Lower lobe of right lung (tissue), 2 donors: ENCODE results near the gene ADAMTSL1. TPM values are rescaled to one million over a fixed set of nuclear protein-coding genes. Genes with fewer than 3 reads are reported as not detected.

Experiments used
- ATAC-seq, 2 donors: fragments of 200-7000 bp; cut with Tn5 transposase; one replicate each; pipeline ENCODE4 v1.9.1; 2020 to 2022; ENCODE audit warnings: mild to moderate bottlenecking in 2 of 2, moderate library complexity in 2 of 2
- DNase-seq: peaks from one replicate; pipeline ENCODE4 v3.0.0-alpha.2; 2020
- H3K27ac ChIP-seq: fragments of 200-600 bp; one replicate; pipeline ENCODE4 v1.8.0; 2022
- H3K27me3 ChIP-seq: fragments of 200-600 bp; one replicate; pipeline ENCODE4 v1.8.0; 2022; ENCODE audit warnings: low read depth
- H3K36me3 ChIP-seq: fragments of 200-600 bp; one replicate; pipeline ENCODE4 v1.8.0; 2022; ENCODE audit warnings: mild to moderate bottlenecking
- H3K4me1 ChIP-seq: fragments of 200-600 bp; one replicate; pipeline ENCODE4 v1.8.0; 2022
- H3K4me3 ChIP-seq: fragments of 200-600 bp; one replicate; pipeline ENCODE4 v1.8.0; 2022; ENCODE audit warnings: mild to moderate bottlenecking
- H3K9me3 ChIP-seq: fragments of 200-600 bp; one replicate; pipeline ENCODE4 v1.8.0; 2022
- intact Hi-C: fragments of 100-400 bp; cut with DNase I; formaldehyde crosslinking; loops from one replicate; pipeline ENCODE4 v1.11.0; 2022
- total RNA-seq: library from RNA; stranded (reverse); fragmentation: NEBNext Ultra II Directional; extraction: Animal tissue kit (Norgen Biotek cat#: 25700); gene quantifications from one replicate; pipeline ENCODE4 v1.2.1, GENCODE V29; 2021
- TF ChIP-seq, protein P1 (sequence below): fragments of 200-600 bp; IDR thresholded peaks from one replicate; pipeline ENCODE4 v1.8.0; 2022; ENCODE audit warnings: antibody characterized with exemption, mild to moderate bottlenecking
- donor health status: DM: no; HTN: yes; CAD: no; lungs with severe emphysema.

ADAMTSL1 gene
- total RNA-seq, 1 donor from 2014 or later: 3.7 TPM

DNA sequence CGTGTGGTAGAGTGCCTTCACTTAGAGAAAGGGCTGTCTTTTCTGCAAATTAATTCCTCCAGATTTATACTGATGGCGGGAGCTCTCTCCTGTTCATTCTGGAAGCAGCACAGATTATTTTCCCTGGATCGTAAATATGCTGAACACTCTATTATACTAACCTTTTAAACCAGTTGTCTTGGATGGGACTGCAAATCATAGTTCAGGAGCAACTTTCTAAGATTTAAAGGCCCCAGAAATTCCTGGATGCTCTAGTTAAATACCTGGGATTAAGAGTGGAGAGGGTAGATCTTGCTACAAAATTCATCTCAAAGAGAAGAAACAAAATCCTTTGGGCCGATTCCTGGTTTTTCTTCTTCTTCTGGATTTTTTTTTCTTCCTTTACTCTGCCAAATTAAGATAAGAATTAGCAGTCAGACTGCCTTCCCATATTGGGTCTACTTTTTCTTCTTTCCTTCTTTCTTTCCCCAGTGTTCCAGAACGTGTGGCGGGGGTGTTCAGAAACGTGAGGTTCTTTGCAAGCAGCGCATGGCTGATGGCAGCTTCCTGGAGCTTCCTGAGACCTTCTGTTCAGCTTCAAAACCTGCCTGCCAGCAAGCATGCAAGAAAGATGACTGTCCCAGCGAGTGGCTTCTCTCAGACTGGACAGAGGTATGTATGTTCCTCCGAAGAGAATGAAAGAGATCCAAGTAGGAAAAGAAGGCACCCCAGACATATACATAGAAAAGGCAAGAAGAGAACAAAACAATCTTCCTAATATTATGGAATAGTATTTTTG, 296.4 kb downstream of the ADAMTSL1 start:
- Histone ChIP-seq H3K4me1 (no peaks in the 10 kb centered on the region), H3K27me3 (no peaks in the 10 kb centered on the region), H3K9me3 (no peaks in the 10 kb centered on the region), H3K4me3 (no peak overlapping the region), H3K36me3 (no peaks in the 10 kb centered on the region), H3K27ac (no peak overlapping the region)
- intact Hi-C loops: no loop called here
- ATAC-seq: no peak
- TF ChIP-seq, protein P1, sequence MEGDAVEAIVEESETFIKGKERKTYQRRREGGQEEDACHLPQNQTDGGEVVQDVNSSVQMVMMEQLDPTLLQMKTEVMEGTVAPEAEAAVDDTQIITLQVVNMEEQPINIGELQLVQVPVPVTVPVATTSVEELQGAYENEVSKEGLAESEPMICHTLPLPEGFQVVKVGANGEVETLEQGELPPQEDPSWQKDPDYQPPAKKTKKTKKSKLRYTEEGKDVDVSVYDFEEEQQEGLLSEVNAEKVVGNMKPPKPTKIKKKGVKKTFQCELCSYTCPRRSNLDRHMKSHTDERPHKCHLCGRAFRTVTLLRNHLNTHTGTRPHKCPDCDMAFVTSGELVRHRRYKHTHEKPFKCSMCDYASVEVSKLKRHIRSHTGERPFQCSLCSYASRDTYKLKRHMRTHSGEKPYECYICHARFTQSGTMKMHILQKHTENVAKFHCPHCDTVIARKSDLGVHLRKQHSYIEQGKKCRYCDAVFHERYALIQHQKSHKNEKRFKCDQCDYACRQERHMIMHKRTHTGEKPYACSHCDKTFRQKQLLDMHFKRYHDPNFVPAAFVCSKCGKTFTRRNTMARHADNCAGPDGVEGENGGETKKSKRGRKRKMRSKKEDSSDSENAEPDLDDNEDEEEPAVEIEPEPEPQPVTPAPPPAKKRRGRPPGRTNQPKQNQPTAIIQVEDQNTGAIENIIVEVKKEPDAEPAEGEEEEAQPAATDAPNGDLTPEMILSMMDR: no peak
- no peak for DNase-seq

DNA sequence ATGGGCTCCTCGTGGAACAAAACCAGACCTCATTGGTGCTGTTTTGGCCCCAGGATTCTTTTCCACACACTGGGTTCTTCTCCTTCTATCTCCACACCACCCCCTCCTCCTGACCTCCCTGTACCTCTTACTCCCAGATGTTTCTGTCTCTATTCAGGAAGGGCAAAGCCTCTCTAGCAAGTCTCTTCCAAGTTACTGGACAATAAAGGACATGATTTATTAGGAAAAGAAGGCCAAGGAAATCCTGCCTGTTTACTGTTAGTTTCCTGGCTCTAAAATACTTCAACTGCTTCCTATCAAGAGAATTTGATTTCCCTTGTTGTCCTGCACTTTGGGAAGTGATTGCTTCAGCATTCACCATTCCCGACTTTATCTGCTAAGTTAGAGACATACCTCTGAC, 297.1 kb downstream of the ADAMTSL1 start:
- Histone ChIP-seq H3K4me3 (no peak overlapping the region), H3K4me1 (no peaks in the 10 kb centered on the region), H3K36me3 (no peaks in the 10 kb centered on the region), H3K27me3 (no peaks in the 10 kb centered on the region), H3K27ac (no peak overlapping the region), H3K9me3 (no peaks in the 10 kb centered on the region)
- DNase-seq (no peak), ATAC-seq (no peak)
- intact Hi-C loops: no loop called here
- TF ChIP-seq, protein P1: no peak

DNA sequence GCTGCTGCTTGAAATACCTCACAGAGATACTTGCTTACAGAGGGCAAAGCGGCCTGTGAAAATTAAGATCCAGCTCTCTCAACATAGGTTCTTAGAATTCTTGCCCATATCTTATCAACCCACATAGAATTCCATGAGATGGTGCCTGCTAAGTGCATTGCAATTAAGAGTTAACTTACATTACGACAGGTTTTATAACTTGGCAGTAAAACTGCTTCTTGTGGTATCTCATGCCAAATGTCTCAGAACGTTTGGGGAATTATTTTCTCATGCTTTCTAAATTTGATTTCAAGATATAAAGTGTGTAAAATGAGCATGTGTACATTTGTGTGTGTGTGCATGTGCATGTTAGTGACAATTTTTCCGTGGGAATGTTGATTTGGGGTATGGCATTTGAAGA, 297.8 kb downstream of the ADAMTSL1 start:
- intact Hi-C loops: no loop called here
- TF ChIP-seq, protein P1: no peak
- H3K4me1 ChIP-seq: no peaks in the 10 kb centered on the region
- no peaks in the 10 kb centered on the region for H3K36me3 ChIP-seq
- ATAC-seq (no peak), DNase-seq (no peak)
- H3K27ac ChIP-seq: no peak overlapping the region
- no peak overlapping the region for H3K4me3 ChIP-seq
- no peaks in the 10 kb centered on the region for H3K9me3 ChIP-seq
- H3K27me3 ChIP-seq: no peaks in the 10 kb centered on the region

DNA sequence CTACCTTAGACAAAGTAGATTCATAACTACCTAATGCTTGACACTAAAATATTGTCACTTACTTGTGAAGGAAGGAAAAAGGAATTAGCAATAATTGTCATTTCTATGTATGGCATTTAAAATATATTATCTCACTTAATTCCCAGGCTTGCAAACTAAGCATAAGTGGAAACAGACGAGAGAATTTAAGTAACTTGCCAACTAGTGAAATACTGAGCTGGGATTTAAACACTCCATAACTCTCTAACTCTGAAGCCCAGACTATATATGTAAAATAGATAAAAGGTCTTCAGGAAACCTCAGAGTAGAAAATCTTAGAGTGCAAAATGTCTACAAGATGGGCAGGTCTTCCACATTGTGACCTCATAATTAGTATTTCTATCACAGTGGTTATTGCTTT, 301.3 kb downstream of the ADAMTSL1 start:
- no peak for ATAC-seq
- Histone ChIP-seq H3K4me3 (no peak overlapping the region), H3K27ac (no peak overlapping the region), H3K36me3 (no peaks in the 10 kb centered on the region), H3K27me3 (no peaks in the 10 kb centered on the region), H3K4me1 (no peaks in the 10 kb centered on the region), H3K9me3 (no peaks in the 10 kb centered on the region)
- intact Hi-C loops: no loop called here
- DNase-seq: no peak
- TF ChIP-seq, protein P1: no peak

DNA sequence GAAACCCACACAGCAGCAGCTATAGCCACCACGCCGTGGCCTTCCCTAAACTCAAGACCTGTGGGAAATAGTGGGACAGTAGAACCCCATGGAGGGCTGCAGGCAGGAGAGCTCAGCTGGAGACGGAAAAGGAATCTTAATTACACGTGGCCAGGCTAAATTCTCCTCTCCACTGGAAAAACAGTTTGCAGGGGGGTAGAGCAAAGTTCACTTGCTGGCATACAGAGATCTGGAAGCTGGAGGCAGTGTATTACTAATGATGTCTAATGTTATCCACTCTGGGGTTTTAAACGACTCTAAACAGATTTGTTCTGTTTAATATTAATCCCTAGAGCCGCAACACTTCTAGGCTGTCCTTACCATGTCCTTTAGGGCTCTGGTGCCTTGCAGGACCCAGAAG, 302.0 kb downstream of the ADAMTSL1 start:
- DNase-seq (no peak), ATAC-seq (no peak)
- no peaks in the 10 kb centered on the region for H3K36me3 ChIP-seq
- intact Hi-C loops: no loop called here
- H3K4me3 ChIP-seq: no peak overlapping the region
- TF ChIP-seq, protein P1: no peak
- H3K27me3 ChIP-seq: no peaks in the 10 kb centered on the region
- no peak overlapping the region for H3K27ac ChIP-seq
- no peaks in the 10 kb centered on the region for H3K9me3 ChIP-seq
- H3K4me1 ChIP-seq: no peaks in the 10 kb centered on the region
